ENCODE data around the gene VIPR1.

DNA sequence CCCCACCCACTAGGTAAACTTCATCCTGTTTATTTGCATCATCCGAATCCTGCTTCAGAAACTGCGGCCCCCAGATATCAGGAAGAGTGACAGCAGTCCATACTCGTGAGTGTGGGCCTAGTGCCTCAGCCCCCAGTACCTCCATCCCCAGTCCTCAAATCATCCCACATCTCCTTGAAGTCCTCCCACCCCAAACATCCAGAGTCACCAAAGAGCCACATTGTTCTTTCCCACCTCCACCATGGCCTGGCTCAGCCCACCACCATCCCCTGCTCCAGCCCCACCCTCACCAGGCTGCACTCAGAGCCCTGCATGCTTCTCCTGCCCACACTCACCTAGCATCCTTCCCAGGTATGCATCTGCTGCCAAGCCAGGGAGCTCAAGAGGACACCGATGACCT, 29.8 kb downstream of the VIPR1 start:
- TF ChIP-seq POLR2AphosphoS5 (IDR thresholded peaks at IDR 0.05; ENCODE audit: low read depth, low read length) (no peak), TCF7L2 (IDR thresholded peaks at IDR 0.05; ENCODE audit: low read depth, low read length) (no peak), SIN3A (IDR thresholded peaks at IDR 0.05; ENCODE audit: borderline replicate concordance, insufficient read depth, low read depth, low read length) (no peak)
- TF ChIP-seq, protein P1, sequence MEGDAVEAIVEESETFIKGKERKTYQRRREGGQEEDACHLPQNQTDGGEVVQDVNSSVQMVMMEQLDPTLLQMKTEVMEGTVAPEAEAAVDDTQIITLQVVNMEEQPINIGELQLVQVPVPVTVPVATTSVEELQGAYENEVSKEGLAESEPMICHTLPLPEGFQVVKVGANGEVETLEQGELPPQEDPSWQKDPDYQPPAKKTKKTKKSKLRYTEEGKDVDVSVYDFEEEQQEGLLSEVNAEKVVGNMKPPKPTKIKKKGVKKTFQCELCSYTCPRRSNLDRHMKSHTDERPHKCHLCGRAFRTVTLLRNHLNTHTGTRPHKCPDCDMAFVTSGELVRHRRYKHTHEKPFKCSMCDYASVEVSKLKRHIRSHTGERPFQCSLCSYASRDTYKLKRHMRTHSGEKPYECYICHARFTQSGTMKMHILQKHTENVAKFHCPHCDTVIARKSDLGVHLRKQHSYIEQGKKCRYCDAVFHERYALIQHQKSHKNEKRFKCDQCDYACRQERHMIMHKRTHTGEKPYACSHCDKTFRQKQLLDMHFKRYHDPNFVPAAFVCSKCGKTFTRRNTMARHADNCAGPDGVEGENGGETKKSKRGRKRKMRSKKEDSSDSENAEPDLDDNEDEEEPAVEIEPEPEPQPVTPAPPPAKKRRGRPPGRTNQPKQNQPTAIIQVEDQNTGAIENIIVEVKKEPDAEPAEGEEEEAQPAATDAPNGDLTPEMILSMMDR (IDR thresholded peaks at IDR 0.05), result no peak

Data from Panc1 (cell line).